Esophagus squamous epithelium (tissue), 5 donors: ENCODE measurements around the gene DPCD. TPM values are rescaled to one million over a fixed set of nuclear protein-coding genes. Genes with fewer than 3 reads are reported as not detected.
"Not testable (repeated sequence)": the region's sequence is repeated elsewhere in the genome, so short reads cannot be mapped to it uniquely, and the experiment has no call there.

Experiments
- DNase-seq: peaks from one replicate; lab custom pipeline; 2025; lab: John Stamatoyannopoulos, UW
- H3K27ac ChIP-seq, 4 donors: fragments of 200-600 bp; sonication (generic); one replicate each; pipeline ENCODE4 v1.5.1; 2016 to 2019; ENCODE audit warnings: mild to moderate bottlenecking in 1 of 4
- H3K27me3 ChIP-seq, 4 donors: fragments of 200-600 bp; sonication (generic); 1 replicate in 3 of 4; 2 replicates in 1 of 4; pipeline versions ENCODE4 v1.5.1 to v1.6.0; 2017 to 2021; ENCODE audit warnings: antibody characterized with exemption in 1 of 4
- H3K36me3 ChIP-seq, 3 donors: fragments of 200-600 bp; sonication (generic); one replicate each; pipeline ENCODE4 v1.5.1; 2016 to 2019
- H3K4me1 ChIP-seq, 3 donors: fragments of 200-600 bp; sonication (generic); one replicate each; pipeline ENCODE4 v1.5.1; 2017 to 2019
- H3K4me3 ChIP-seq, 4 donors: fragments of 200-600 bp; sonication (generic); 1 replicate in 3 of 4; 2 replicates in 1 of 4; pipeline ENCODE4 v1.5.1; 2016 to 2019; ENCODE audit warnings: mild to moderate bottlenecking in 2 of 4, moderate library complexity in 1 of 4
- H3K9me3 ChIP-seq, 3 donors: fragments of 200-600 bp; sonication (generic); one replicate each; pipeline ENCODE4 v1.5.1; 2016 to 2019
- POLR2A ChIP-seq, 4 donors: fragments of 450-650 bp; IDR thresholded peaks; one replicate each; pipeline ENCODE4 v1.6.1; 2017; ENCODE audit warnings: antibody characterized with exemption in 4 of 4, mild to moderate bottlenecking in 4 of 4, moderate library complexity in 3 of 4
- WGBS, 2 donors: methylation state at CpG; one replicate each; pipeline ENCODE4 v1.1.5; 2018; 5-methylcytosine and 5-hydroxymethylcytosine counted together
- intact Hi-C: fragments of 100-400 bp; cut with DNase I; formaldehyde crosslinking; loops from one replicate; pipeline ENCODE4 v1.15.0; 2022
- total RNA-seq, 4 donors: library from RNA; depleted of rRNA; stranded (reverse); fragments of >200 nt; gene quantifications; one replicate each; pipeline ENCODE4 v1.1.0, GENCODE V29; 2016
- TF ChIP-seq, protein P1 (sequence below), 6 experiments: fragments of 450-650 bp in 4 of 6; fragments of 200-600 bp in 2 of 6; sonication (generic) in 2 of 6; IDR thresholded peaks; one replicate each; pipeline ENCODE4 v1.5.1; 2016 to 2019; ENCODE audit warnings: antibody characterized with exemption in 6 of 6, mild to moderate bottlenecking in 4 of 6, moderate library complexity in 4 of 6
- donor health status: DM: yes; HTN: yes; CAD: no.

Gene DPCD
- total RNA-seq, 4 donors from 2014 or later: 17.4 to 37.9 (median 28.3) TPM

DNA sequence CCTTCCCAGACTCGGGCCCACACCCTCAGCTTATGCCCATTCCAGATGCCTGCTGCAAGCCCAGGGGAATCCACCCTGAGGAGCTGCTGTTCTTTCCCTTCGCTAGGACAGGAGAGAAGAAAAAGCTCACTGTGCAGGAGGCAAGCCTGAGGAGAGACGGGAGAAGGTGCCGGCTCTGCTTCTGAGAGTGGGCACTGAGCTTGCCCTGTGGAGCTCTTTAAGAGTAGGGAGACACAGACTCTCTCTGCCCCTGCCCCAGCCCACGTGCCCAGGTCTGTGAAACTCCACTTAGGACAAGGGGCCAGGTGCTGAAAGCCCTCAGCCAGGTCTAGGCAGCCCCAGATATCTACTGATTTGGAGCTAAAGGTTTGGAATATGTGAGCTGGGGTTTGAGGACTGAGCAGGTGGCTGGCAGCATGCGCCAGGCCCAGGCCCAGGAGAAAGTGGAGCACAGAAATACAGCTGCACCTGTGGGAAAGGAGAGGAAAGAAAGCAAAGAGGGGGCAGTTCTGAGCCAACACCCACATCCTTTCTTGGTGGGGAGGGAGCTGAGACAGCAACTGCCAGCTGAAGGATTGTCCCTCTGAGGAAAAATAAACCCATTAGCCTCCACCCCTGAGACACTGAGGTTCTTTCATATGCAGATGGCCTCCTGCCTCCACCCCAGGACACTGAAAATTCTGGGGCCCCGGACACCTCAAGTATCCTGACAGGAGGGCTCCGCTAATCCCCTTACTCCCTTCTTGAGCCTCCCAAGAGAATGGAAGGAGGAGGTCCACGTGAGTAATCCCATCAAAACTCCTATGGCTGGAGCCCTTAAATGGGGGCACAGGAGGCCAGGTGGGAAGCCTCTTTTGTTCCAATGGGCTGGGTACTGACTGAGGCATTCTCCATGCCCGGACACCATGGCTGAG, 7.4 kb upstream of the DPCD start:
- intact Hi-C loops: no loop called here
- H3K4me3 ChIP-seq: no peak overlapping the region
- DNase-seq: no peak
- TF ChIP-seq, protein P1, sequence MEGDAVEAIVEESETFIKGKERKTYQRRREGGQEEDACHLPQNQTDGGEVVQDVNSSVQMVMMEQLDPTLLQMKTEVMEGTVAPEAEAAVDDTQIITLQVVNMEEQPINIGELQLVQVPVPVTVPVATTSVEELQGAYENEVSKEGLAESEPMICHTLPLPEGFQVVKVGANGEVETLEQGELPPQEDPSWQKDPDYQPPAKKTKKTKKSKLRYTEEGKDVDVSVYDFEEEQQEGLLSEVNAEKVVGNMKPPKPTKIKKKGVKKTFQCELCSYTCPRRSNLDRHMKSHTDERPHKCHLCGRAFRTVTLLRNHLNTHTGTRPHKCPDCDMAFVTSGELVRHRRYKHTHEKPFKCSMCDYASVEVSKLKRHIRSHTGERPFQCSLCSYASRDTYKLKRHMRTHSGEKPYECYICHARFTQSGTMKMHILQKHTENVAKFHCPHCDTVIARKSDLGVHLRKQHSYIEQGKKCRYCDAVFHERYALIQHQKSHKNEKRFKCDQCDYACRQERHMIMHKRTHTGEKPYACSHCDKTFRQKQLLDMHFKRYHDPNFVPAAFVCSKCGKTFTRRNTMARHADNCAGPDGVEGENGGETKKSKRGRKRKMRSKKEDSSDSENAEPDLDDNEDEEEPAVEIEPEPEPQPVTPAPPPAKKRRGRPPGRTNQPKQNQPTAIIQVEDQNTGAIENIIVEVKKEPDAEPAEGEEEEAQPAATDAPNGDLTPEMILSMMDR (IDR thresholded peaks at IDR 0.05): no peak
- no peak for TF ChIP-seq POLR2A (IDR thresholded peaks at IDR 0.05)
- 72 to 74% methylated on average over 4 to 5 of the region's 10 CpGs for WGBS, 2 donors
- H3K36me3 ChIP-seq: peaks cover 6 to 91% (median 12%) of the 10 kb centered on the region in 3 donors
- H3K4me1 ChIP-seq: no peaks in the 10 kb centered on the region
- H3K27me3 ChIP-seq: no peaks in the 10 kb centered on the region
- H3K9me3 ChIP-seq: no peaks in the 10 kb centered on the region
- H3K27ac ChIP-seq: no peak overlapping the region

DNA sequence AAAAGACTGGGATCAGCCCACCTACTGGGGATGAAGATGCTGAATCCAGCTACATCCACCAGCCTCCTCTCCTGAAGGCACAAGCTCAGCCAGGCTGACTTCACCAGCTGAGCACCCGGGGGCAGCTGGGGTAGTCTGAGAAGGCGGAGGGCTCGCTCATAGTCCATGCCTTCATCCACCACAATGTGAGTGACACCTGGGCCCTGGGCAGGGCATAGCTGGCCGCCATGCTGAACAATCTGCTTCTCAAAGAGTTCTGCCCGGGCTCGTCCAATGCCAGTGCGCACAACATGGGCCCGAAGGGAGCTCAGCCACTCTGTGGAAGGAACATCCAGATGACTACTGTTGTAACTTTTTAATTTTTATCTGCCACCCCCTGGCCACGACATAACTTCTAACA, 2.3 kb upstream of the DPCD start:
- 86 to 93% methylated on average over 4 to 6 of the region's 9 CpGs for WGBS, 2 donors
- H3K9me3 ChIP-seq: no peaks in the 10 kb centered on the region
- H3K27me3 ChIP-seq: no peaks in the 10 kb centered on the region
- no peak overlapping the region for H3K27ac ChIP-seq
- no peak for DNase-seq
- no peak for TF ChIP-seq POLR2A (IDR thresholded peaks at IDR 0.05)
- TF ChIP-seq, protein P1 (IDR thresholded peaks at IDR 0.05): no peak
- H3K4me1 ChIP-seq: peaks cover 15 to 28% (median 17%) of the 10 kb centered on the region in 3 donors
- intact Hi-C loops: no loop called here
- H3K36me3 ChIP-seq: peaks cover 0 to 52% (median 6%) of the 10 kb centered on the region in 3 donors
- no peak overlapping the region for H3K4me3 ChIP-seq

DNA sequence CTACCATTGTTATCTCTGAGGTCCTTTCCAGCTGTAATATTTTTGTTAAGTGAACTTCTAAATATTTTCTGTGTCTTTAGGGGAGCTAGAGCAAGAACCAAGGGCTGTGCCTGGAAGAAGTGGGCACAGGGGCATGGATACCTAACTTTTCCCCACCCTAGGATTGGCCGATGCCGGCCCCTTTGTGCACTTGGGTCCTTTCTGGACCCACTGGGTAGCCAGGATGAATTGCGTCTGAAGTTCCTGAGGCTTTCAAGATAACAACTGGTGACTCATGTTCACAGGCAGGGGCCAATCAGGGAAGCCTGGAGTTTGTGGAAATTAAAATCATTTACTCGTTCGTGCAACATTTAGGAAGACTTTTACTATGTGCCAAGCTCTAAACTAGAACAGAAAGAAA, 758 bp downstream of the DPCD start:
- 60 to 68% methylated on average over 5 of the region's 5 CpGs for WGBS, 2 donors
- intact Hi-C loops: no loop called here
- H3K4me3 ChIP-seq: peak overlapping the region; percentile 77 to 98 (median 94)

DNA sequence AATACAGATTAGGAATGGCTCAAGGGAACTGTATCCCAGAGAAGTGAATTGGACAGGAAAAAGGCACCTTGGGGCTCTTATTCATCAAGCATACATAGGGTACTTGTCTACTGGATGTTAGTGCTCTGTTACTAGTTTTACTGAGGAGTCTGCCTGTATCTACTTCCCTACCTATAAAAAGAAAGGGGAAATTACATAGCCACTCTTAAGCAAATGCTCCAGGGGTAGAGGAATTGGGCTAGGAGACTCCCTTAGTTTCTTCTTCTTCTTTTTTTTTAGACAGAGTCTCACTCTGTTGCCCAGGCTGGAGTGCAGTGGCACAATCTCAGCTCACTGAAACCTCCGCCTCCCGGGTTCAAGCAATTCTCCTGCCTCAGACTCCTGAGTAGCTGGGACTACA, 5.2 kb downstream of the DPCD start:
- H3K9me3 ChIP-seq, H3K4me1 ChIP-seq, H3K27me3 ChIP-seq, H3K36me3 ChIP-seq, H3K4me3 ChIP-seq, intact Hi-C loops, DNase-seq, H3K27ac ChIP-seq: not testable (repeated sequence)
- WGBS, 2 donors: 63 to 70% methylated on average over 2 of the region's 2 CpGs

More for the DNA sequence above, 758 bp downstream of the DPCD start:
- Histone ChIP-seq H3K27ac (no peak overlapping the region), H3K9me3 (no peaks in the 10 kb centered on the region), H3K27me3 (no peaks in the 10 kb centered on the region), H3K4me1 (peaks cover 15 to 28% (median 17%) of the 10 kb centered on the region in 3 donors), H3K36me3 (peaks cover 0 to 21% (median 0%) of the 10 kb centered on the region in 3 donors)
- no peak for TF ChIP-seq POLR2A (IDR thresholded peaks at IDR 0.05)
- TF ChIP-seq, protein P1 (IDR thresholded peaks at IDR 0.05): no peak
- no peak for DNase-seq

DNA sequence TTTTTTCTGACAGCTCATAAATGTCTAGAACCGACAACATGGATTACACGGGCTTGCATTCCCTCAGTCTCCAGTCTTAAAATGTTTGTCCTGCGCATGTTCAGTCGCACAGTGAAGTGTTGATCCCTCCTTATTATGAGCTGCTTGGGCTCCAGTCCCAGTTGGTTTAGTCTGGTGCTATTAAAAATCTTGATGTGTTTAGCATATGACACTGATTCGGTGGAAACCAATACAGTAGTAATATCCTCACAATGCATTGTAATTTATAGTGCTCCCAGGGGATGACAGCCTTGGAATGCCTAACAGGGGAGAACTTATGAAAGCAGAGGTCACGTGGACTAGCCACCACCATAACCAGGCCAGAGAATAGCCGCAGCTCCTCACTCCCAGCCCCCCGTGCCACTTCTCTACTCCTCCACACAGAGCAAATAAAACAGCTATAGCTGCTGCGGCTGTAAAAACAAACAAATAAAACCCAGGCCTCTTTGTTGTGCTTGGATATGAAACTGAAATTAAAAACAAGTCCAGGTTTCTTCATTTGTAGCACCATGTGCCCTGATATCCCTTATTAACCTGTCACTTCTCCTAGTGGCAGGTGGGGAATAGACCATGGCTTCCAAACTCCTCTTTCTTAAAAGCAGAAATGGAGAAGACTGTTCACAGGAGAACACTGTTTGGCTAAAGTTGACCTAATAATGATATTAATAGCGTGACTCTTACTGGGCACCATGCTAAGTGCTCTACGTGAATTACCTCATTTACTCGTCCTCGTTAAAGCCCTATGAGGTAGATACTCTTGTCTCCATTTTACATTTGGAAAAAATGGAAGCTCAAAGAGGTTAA, 7.7 kb downstream of the DPCD start:
- TF ChIP-seq, protein P1 (IDR thresholded peaks at IDR 0.05): no peak
- no peak for TF ChIP-seq POLR2A (IDR thresholded peaks at IDR 0.05)
- WGBS, 2 donors: 85 to 90% methylated on average over 12 to 13 of the region's 13 CpGs
- no peaks in the 10 kb centered on the region for H3K4me1 ChIP-seq
- H3K36me3 ChIP-seq: peaks cover 0 to 9% (median 0%) of the 10 kb centered on the region in 3 donors
- DNase-seq: no peak
- intact Hi-C loops: no loop called here
- no peaks in the 10 kb centered on the region for H3K9me3 ChIP-seq
- no peaks in the 10 kb centered on the region for H3K27me3 ChIP-seq
- H3K27ac ChIP-seq: no peak overlapping the region
- no peak overlapping the region for H3K4me3 ChIP-seq
